ENCODE results near the gene FXYD3.

FXYD3 gene

DNA sequence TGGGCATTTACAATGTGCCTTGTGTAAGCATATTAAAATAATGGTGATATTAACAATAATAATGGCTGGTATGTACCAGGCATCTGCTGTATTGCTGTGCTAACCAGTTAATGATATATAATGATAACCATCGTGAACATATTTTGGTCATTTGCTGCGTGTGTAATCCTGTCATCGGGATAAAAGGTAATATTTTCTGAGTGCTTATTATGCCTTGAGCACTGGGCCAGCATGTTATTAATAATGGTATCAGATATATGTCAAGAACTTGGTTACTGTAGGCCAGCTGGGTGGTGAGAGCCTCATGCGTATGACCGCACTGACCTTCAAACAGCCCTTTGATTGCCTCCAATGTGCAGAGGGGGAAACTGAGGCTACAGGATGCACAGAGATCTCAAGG, 22.2 kb upstream of the FXYD3 start:
- H3K36me3 ChIP-seq, result no peaks in the 10 kb centered on the region
- intact Hi-C loops (cut with DNase I; ENCODE audit: low total_unique reads), result no loop called here
- no peak overlapping the region for H3K4me3 ChIP-seq
- H3K27me3 ChIP-seq, result peaks cover 0 to 41% of the 10 kb centered on the region in 2 donors
- no peak for DNase-seq
- H3K9me3 ChIP-seq, result no peaks in the 10 kb centered on the region
- H3K4me1 ChIP-seq, result peaks cover 0 to 7% (median 3%) of the 10 kb centered on the region in 4 donors
- H3K27ac ChIP-seq, result no peak overlapping the region
- TF ChIP-seq, protein P1, sequence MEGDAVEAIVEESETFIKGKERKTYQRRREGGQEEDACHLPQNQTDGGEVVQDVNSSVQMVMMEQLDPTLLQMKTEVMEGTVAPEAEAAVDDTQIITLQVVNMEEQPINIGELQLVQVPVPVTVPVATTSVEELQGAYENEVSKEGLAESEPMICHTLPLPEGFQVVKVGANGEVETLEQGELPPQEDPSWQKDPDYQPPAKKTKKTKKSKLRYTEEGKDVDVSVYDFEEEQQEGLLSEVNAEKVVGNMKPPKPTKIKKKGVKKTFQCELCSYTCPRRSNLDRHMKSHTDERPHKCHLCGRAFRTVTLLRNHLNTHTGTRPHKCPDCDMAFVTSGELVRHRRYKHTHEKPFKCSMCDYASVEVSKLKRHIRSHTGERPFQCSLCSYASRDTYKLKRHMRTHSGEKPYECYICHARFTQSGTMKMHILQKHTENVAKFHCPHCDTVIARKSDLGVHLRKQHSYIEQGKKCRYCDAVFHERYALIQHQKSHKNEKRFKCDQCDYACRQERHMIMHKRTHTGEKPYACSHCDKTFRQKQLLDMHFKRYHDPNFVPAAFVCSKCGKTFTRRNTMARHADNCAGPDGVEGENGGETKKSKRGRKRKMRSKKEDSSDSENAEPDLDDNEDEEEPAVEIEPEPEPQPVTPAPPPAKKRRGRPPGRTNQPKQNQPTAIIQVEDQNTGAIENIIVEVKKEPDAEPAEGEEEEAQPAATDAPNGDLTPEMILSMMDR (IDR thresholded peaks at IDR 0.05), result no peak

DNA sequence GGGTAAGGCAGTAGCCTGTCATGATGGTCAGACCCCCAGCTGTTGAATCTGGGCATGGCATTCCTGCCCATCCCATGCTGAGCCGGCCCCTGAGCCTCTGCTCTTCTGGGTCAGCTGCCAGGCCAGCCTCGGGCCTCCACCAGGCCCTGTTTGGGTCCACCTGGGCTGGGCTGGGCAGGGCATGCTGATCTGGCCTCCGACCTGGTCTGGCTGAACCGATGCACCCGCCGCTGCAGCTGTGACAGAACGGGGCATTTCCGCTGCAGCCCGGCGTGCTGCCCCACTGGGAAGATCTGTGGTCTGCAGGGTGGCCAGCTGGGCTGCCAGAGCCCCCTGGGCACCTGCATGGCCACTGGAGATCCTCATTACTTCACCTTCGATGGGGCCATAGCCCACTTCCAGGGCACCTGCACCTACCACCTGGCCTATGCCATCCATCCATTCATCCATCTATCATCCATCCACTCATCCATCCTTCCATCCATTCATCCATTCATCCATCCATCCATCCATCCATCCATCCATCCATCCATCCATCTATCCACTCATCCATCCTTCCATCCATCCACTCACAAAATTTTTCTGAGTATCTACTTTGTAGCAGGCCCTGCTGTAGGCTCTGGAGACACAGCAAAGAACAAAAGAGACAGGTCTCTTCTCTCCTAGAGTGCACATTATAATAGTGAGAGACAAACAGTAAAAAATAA, 21.5 kb upstream of the FXYD3 start:
- no peaks in the 10 kb centered on the region for H3K36me3 ChIP-seq
- TF ChIP-seq, protein P1 (IDR thresholded peaks at IDR 0.05), result no peak
- H3K27ac ChIP-seq, result no peak overlapping the region
- no peak overlapping the region for H3K4me3 ChIP-seq
- H3K27me3 ChIP-seq, result peaks cover 0 to 36% of the 10 kb centered on the region in 2 donors
- intact Hi-C loops (cut with DNase I; ENCODE audit: low total_unique reads), result no loop called here
- DNase-seq, result no peak
- peaks cover 0 to 7% (median 3%) of the 10 kb centered on the region in 4 donors for H3K4me1 ChIP-seq
- H3K9me3 ChIP-seq, result no peaks in the 10 kb centered on the region

DNA sequence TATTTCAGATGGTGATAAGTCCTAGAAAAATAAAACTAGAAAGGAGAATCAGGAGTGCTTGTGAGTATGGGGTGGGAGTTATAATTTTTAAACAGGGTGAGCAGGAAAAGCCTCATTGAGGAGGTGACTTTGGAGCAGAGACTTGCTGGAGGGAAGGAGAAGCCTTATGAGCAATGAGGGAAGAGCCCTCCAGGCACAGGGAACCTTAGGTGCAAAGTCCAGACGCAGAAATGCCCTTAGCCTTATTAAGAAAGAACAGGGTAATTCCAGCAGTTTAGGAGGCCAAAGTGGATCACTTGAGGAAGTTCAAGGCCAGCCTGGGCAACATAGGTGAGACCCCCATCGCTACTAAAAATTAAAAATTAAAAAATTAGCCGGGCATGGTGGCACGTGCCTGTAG, 21.0 kb upstream of the FXYD3 start:
- no peak overlapping the region for H3K27ac ChIP-seq
- peaks cover 0 to 30% of the 10 kb centered on the region in 2 donors for H3K27me3 ChIP-seq
- TF ChIP-seq, protein P1 (IDR thresholded peaks at IDR 0.05), result no peak
- DNase-seq, result no peak
- H3K36me3 ChIP-seq, result no peaks in the 10 kb centered on the region
- peaks cover 0 to 7% (median 3%) of the 10 kb centered on the region in 4 donors for H3K4me1 ChIP-seq
- no peak overlapping the region for H3K4me3 ChIP-seq
- H3K9me3 ChIP-seq, result no peaks in the 10 kb centered on the region
- intact Hi-C loops (cut with DNase I; ENCODE audit: low total_unique reads), result no loop called here

DNA sequence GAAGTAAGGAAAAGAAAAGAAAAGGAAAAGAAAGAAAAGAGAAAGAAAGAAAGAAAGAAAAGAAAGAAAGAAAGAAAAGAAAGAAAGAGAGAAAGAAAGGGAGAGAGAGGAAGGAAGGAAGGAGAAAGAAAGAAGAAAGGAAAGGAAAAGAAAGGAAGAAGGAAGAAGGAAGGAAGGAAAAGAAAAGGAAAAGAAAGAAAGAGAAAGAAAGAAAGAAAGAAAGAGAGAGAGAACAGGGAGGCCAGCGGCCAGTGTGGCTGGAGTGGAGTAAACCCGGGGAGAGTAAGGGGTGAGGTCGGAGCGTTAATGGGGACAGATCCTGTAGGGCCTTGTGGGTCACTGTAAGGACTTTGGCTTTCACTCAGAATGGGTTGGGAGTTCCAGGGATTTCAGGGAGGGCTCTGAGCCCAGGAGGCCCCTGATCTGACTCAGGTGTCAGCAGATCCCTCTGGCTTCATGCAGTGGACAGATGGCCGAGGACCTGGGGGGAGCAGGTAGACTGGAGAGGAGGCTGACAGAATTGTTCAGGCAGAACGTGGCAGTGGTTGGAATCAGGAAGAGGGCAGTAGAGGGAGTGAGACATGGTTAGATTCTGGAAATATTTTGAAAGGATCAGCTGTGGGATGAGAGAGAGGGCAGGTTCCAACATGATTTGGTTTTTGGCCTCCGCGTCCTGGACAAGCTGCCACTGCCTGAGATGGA, 19.8 kb upstream of the FXYD3 start:
- H3K36me3 ChIP-seq, result no peaks in the 10 kb centered on the region

DNA sequence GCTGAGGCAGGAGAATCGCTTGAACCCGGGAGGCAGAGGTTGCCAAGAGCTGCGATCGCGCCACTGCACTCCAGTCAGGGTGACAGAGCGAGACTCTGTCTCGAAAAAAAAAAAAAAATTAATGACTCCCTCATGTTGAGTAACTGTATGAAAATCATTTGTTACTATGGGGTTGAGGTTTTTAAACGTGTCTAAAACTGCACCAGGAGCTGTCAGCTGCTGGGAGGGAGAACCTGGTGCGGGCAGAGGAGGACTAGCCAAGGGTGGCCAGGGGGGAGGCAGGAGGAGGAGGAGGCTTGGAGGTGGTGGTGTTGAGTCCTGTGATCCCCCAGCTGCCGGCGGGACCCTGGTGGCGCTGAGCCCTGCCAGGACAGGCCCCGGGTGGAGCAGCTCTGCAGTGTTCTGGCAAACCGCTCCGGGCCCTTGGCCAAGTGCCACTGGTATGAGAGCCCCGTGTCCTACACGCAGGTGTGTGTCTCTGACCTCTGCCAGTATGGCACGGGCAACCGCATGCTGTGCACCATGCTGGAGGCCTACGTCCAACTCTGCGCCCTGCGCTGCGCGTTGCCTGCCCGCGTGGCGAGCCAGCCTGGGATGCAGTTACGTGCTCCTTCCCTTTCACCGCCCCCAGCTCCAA, 17.1 kb upstream of the FXYD3 start:
- no peaks in the 10 kb centered on the region for H3K4me1 ChIP-seq
- no peaks in the 10 kb centered on the region for H3K9me3 ChIP-seq
- intact Hi-C loops (cut with DNase I; ENCODE audit: low total_unique reads), result no loop called here
- no peak overlapping the region for H3K4me3 ChIP-seq
- H3K27me3 ChIP-seq, result peaks cover 0 to 3% of the 10 kb centered on the region in 2 donors
- H3K36me3 ChIP-seq, result no peaks in the 10 kb centered on the region
- no peak overlapping the region for H3K27ac ChIP-seq
- DNase-seq, result no peak
- TF ChIP-seq, protein P1 (IDR thresholded peaks at IDR 0.05), result no peak

More for the DNA sequence above, 19.8 kb upstream of the FXYD3 start:
- Histone ChIP-seq H3K27ac (no peak overlapping the region), H3K27me3 (peaks cover 0 to 19% of the 10 kb centered on the region in 2 donors), H3K9me3 (no peaks in the 10 kb centered on the region), H3K4me3 (no peak overlapping the region), H3K4me1 (peaks cover 0 to 2% (median under 1%) of the 10 kb centered on the region in 4 donors)
- DNase-seq, result no peak
- intact Hi-C loops (cut with DNase I; ENCODE audit: low total_unique reads), result no loop called here
- TF ChIP-seq, protein P1 (IDR thresholded peaks at IDR 0.05), result no peak

Data from tibial artery (tissue), 4 donors.